Measurements from ENCODE around the gene ATG101.

GRCh38 chr12:52086944-52087835 lies 17.4 kb downstream of the ATG101 start:
- TF ChIP-seq EZH2 (IDR thresholded peaks at IDR 0.05; ENCODE audit: borderline replicate concordance, insufficient read depth, low read length, poor library complexity, severe bottlenecking) (no peak), CTCF (IDR thresholded peaks at IDR 0.05; ENCODE audit: poor library complexity, severe bottlenecking) (no peak), SMC3 (conservative IDR thresholded peaks at IDR 0.05; ENCODE audit: poor library complexity) (no peak), POLR2AphosphoS5 (IDR thresholded peaks at IDR 0.05) (no peak), RAD21 (conservative IDR thresholded peaks at IDR 0.05) (no peak), TAF1 (IDR thresholded peaks at IDR 0.05; ENCODE audit: low read depth) (no peak)

Measured in neural cell (in vitro differentiated cells).